HepG2 (cell line): Measurements from ENCODE around the gene TIAM2. TPM values are rescaled to one million over a fixed set of nuclear protein-coding genes. Genes with fewer than 3 reads are reported as not detected.

Experiments used
- ATAC-seq: fragments of 200-7000 bp; cut with Tn5 transposase; 3 replicates; pipeline ENCODE4 v1.9.1; 2020; ENCODE audit warnings: mild to moderate bottlenecking, moderate library complexity
- BruUV-seq: library from RNA; stranded (reverse); fragments of 400-500 nt; replicated peaks from 2 replicates; lab custom pipeline; 2021; lab: Mats Ljungman, UMichigan
- CTCF ChIA-PET: fragments of 300-600 bp; formaldehyde crosslinking; extraction: SDS; loops from one replicate; lab custom pipeline; 2021; ENCODE audit warnings: low total read pairs, inconsistent platforms, low intra/inter-chr PET ratio; lab: Yijun Ruan, JAX
- POLR2A ChIA-PET: fragments of 350-600 bp; sonication (Branson Sonifier 250); formaldehyde crosslinking; loops from one replicate; lab custom pipeline; 2020; ENCODE audit warnings: antibody characterized with exemption, inconsistent platforms; lab: Yijun Ruan, JAX
- DNase-seq: peaks from one replicate; pipeline ENCODE4 v3.0.0-alpha.2; 2015; ENCODE audit warnings: low spot score
- FAIRE-seq: peaks from 3 replicates; lab custom pipeline; 2011; peaks lifted over from hg19 to GRCh38; lab: Jason Lieb, UNC
- H2AFZ ChIP-seq: one replicate; pipeline ENCODE4 v1.6.1; 2011; ENCODE audit warnings: low read length, inconsistent platforms
- H3K27ac ChIP-seq: fragments of 300-600 bp; 3 replicates; pipeline ENCODE4 v1.8.0; 2011; ENCODE audit warnings: mixed run types, mild to moderate bottlenecking, mixed read lengths, low read length, inconsistent platforms; ENCODE audit not compliant: insufficient read depth; ENCODE audit errors: extremely low read length
- H3K27me3 ChIP-seq, 2 experiments: fragments of 200-600 bp in 1 of 2; 2 replicates in 1 of 2; 3 replicates in 1 of 2; pipeline versions ENCODE4 v1.6.0 to v1.8.0; 2011; ENCODE audit warnings: low read length in 2 of 2, mild to moderate bottlenecking in 2 of 2, moderate library complexity in 2 of 2, inconsistent platforms in 1 of 2; ENCODE audit not compliant: insufficient read depth in 2 of 2, control insufficient read depth in 1 of 2
- H3K36me3 ChIP-seq, 2 experiments: fragments of 200-600 bp in 1 of 2; replicated peaks in 1 of 2; 2 replicates in 1 of 2; 3 replicates in 1 of 2; pipeline versions ENCODE4 v1.5.1 to v1.8.0; 2011; ENCODE audit warnings: low read length in 2 of 2, inconsistent platforms in 1 of 2; ENCODE audit not compliant: insufficient read depth in 2 of 2, control insufficient read depth in 1 of 2
- H3K4me1 ChIP-seq: 2 replicates; pipeline ENCODE4 v1.5.1; 2012; ENCODE audit warnings: low read length, inconsistent platforms; ENCODE audit not compliant: insufficient read depth
- H3K4me2 ChIP-seq: 2 replicates; pipeline ENCODE4 v1.6.0; 2011; ENCODE audit warnings: low read depth, low read length, inconsistent platforms
- H3K4me3 ChIP-seq, 3 experiments: fragments of 200-600 bp in 1 of 3; sonication (generic), shearing (Covaris generic) in 1 of 3; replicated peaks in 1 of 3; 2 replicates each; pipeline ENCODE4 v1.5.1; 2011 to 2016; ENCODE audit warnings: low read length in 3 of 3, inconsistent platforms in 2 of 3, low read depth in 2 of 3, mild to moderate bottlenecking in 2 of 3, control low read depth in 1 of 3, mixed read lengths in 1 of 3; ENCODE audit not compliant: insufficient read depth in 1 of 3
- H3K79me2 ChIP-seq: one replicate; pipeline ENCODE4 v1.6.1; 2011; ENCODE audit warnings: low read length, inconsistent platforms; ENCODE audit not compliant: insufficient read depth
- H3K9ac ChIP-seq: 2 replicates; pipeline ENCODE4 v1.6.0; 2011; ENCODE audit warnings: mild to moderate bottlenecking, low read depth, low read length, inconsistent platforms; ENCODE audit not compliant: insufficient read depth
- H3K9me3 ChIP-seq: 2 replicates; pipeline ENCODE4 v1.5.1; 2012; ENCODE audit warnings: mild to moderate bottlenecking, low read length
- H4K20me1 ChIP-seq: 2 replicates; pipeline ENCODE4 v1.6.0; 2011; ENCODE audit warnings: inconsistent platforms, mild to moderate bottlenecking, low read length, moderate library complexity; ENCODE audit not compliant: insufficient read depth
- ETV6 ChIP-seq: sonication (generic); formaldehyde crosslinking; conservative IDR thresholded peaks from 2 replicates; pipeline ENCODE4 v1.4.0; 2020; ENCODE audit warnings: missing genetic modification reagents
- HDAC1 ChIP-seq: sonication (generic); formaldehyde crosslinking; IDR thresholded peaks from 2 replicates; pipeline ENCODE4 v1.5.1; 2020; ENCODE audit warnings: mild to moderate bottlenecking, missing genetic modification reagents
- MED1 ChIP-seq: sonication (generic); formaldehyde crosslinking; IDR thresholded peaks from 2 replicates; pipeline ENCODE4 v1.4.0; 2020; ENCODE audit warnings: missing genetic modification reagents
- PCBP1 ChIP-seq: fragments of 200-400 bp; formaldehyde crosslinking; IDR thresholded peaks from 2 replicates; pipeline ENCODE4 v1.6.1; 2017; ENCODE audit warnings: mild to moderate bottlenecking, low read depth, low read length, borderline replicate concordance
- TCF7L2 ChIP-seq: IDR thresholded peaks from 2 replicates; pipeline ENCODE4 v1.6.1; 2011; ENCODE audit warnings: mild to moderate bottlenecking, low read depth, low read length, moderate library complexity
- ZNF343 ChIP-seq: sonication (generic); formaldehyde crosslinking; IDR thresholded peaks from 2 replicates; pipeline ENCODE4 v1.4.0; 2020; ENCODE audit warnings: mild to moderate bottlenecking, missing genetic modification reagents
- ZNF530 ChIP-seq: sonication (generic); formaldehyde crosslinking; IDR thresholded peaks from 2 replicates; pipeline ENCODE4 v1.5.0; 2020; ENCODE audit warnings: low read depth, mild to moderate bottlenecking, missing genetic modification reagents
- ZNF552 ChIP-seq: sonication (generic); formaldehyde crosslinking; IDR thresholded peaks from 2 replicates; pipeline ENCODE4 v1.9.0; 2022; ENCODE audit warnings: missing genetic modification reagents, mild to moderate bottlenecking, borderline replicate concordance
- WGBS: methylation state at CpG from one replicate; pipeline ENCODE4 v1.1.6; 2017; ENCODE audit warnings: low lambda C conversion rate; 5-methylcytosine and 5-hydroxymethylcytosine counted together
- in situ Hi-C: cut with HindIII; loops from 2 replicates; pipeline ENCODE4 v1.10.0; 2017; ENCODE audit warnings: low pct_unique_long_range_greater_than_20kb; ENCODE audit not compliant: extremely low pct_ligation_motif_present
- intact Hi-C: fragments of 100-400 bp; cut with micrococcal nuclease; formaldehyde crosslinking; loops from one replicate; pipeline ENCODE4 v1.10.0; 2022; ENCODE audit not compliant: unreplicated experiment
- polyA plus RNA-seq, 8 experiments: library from polyadenylated mRNA; depleted of rRNA in 3 of 8; stranded (reverse) in 7 of 8; unstranded in 1 of 8; fragments of >200 nt; fragmentation: Illumina TruSeq in 4 of 8; extraction: Trizol in 4 of 8; gene quantifications; 2 replicates each; pipeline versions ENCODE4 v1.2.1 to v1.2.3, GENCODE V29; 2011 to 2016; ENCODE audit warnings: low read depth in 4 of 8, missing spikeins in 1 of 8, mixed read lengths in 1 of 8; ENCODE audit not compliant: insufficient read depth in 1 of 8
- total RNA-seq, 5 experiments: library from RNA; depleted of rRNA; stranded (reverse); fragments of >200 nt; fragmentation: Illumina TruSeq; extraction: Trizol; gene quantifications; 2 replicates each; pipeline ENCODE4 v1.2.3, GENCODE V29; 2016; ENCODE audit warnings: low read depth in 1 of 5
- TF ChIP-seq, protein P1 (sequence below): sonication (generic); formaldehyde crosslinking; IDR thresholded peaks from 2 replicates; pipeline ENCODE4 v1.4.0; 2020; ENCODE audit warnings: missing genetic modification reagents
- TF ChIP-seq, protein P2 (sequence below): sonication (generic); formaldehyde crosslinking; IDR thresholded peaks from 2 replicates; pipeline ENCODE4 v1.4.0; 2020; ENCODE audit warnings: mild to moderate bottlenecking, missing genetic modification reagents

TIAM2 gene
- total and polyA plus RNA-seq, 2 of the 13 experiments (the other 11 are each of a cell fraction or from before 2014, with no cell fraction given) = 4.1 to 4.5 TPM

DNA sequence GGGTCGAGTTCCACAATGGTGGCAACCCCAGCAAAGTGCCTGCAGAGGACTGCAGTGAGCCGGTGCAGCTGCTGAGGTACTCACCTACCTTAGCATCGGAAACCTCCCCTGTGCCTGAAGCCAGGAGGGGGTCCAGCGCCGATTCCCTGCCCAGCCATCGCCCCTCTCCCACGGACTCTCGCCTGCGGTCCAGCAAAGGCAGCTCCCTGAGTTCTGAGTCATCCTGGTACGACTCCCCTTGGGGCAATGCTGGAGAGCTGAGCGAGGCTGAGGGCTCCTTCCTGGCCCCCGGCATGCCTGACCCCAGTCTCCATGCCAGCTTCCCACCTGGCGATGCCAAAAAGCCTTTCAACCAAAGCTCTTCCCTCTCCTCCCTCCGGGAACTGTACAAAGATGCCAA lies 134.6 kb downstream of the TIAM2 start (continued):
- TF ChIP-seq, protein P1, sequence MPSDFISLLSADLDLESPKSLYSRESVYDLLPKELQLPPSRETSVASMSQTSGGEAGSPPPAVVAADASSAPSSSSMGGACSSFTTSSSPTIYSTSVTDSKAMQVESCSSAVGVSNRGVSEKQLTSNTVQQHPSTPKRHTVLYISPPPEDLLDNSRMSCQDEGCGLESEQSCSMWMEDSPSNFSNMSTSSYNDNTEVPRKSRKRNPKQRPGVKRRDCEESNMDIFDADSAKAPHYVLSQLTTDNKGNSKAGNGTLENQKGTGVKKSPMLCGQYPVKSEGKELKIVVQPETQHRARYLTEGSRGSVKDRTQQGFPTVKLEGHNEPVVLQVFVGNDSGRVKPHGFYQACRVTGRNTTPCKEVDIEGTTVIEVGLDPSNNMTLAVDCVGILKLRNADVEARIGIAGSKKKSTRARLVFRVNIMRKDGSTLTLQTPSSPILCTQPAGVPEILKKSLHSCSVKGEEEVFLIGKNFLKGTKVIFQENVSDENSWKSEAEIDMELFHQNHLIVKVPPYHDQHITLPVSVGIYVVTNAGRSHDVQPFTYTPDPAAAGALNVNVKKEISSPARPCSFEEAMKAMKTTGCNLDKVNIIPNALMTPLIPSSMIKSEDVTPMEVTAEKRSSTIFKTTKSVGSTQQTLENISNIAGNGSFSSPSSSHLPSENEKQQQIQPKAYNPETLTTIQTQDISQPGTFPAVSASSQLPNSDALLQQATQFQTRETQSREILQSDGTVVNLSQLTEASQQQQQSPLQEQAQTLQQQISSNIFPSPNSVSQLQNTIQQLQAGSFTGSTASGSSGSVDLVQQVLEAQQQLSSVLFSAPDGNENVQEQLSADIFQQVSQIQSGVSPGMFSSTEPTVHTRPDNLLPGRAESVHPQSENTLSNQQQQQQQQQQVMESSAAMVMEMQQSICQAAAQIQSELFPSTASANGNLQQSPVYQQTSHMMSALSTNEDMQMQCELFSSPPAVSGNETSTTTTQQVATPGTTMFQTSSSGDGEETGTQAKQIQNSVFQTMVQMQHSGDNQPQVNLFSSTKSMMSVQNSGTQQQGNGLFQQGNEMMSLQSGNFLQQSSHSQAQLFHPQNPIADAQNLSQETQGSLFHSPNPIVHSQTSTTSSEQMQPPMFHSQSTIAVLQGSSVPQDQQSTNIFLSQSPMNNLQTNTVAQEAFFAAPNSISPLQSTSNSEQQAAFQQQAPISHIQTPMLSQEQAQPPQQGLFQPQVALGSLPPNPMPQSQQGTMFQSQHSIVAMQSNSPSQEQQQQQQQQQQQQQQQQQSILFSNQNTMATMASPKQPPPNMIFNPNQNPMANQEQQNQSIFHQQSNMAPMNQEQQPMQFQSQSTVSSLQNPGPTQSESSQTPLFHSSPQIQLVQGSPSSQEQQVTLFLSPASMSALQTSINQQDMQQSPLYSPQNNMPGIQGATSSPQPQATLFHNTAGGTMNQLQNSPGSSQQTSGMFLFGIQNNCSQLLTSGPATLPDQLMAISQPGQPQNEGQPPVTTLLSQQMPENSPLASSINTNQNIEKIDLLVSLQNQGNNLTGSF (CRISPR knock-in tag) = no peak

DNA sequence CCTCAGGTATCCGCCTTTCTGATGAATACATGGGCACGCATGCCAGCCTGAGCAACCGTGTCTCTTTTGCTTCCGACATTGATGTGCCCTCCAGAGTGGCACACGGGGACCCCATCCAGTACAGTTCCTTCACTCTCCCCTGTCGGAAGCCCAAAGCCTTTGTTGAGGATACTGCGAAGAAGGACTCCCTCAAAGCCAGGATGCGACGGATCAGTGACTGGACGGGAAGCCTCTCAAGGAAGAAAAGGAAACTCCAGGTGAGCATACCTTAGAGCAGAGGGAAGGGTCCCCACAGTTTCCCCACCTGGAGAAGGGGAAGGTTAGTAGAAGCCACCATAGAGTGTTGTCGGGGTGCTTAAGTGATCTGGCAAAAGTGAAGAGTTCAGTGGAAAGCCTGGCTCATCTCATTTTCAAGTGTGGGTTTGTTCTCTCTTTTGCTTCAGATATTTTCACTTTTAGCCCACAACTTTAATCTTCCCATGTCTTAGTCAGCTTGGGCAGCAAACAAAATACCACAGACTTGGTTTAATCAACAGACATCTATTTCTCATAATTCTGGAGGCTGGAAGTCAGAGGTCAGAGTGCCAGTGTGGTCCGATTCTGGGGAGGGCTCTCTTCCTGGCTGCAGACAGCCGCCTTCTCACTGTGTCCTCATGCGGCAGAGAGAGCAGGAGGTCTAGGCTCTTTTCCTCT lies 135.2 kb downstream of the TIAM2 start:
- 76% methylated on average over 14 of the region's 14 CpGs for WGBS
- no peak overlapping the region for H3K4me2 ChIP-seq
- H3K4me3 ChIP-seq = no peak overlapping the region
- BruUV-seq = no TSS peak
- in situ Hi-C loops = no loop called here
- ATAC-seq (no peak), DNase-seq (no peak), FAIRE-seq (no peak)
- ChIA-PET CTCF (no interaction called here), POLR2A (no interaction called here)
- H3K4me1 ChIP-seq = peaks cover 12% of the 10 kb centered on the region
- H3K27me3 ChIP-seq = no peaks in the 10 kb centered on the region
- H2AFZ ChIP-seq = no peak overlapping the region
- no peaks in the 10 kb centered on the region for H3K79me2 ChIP-seq
- intact Hi-C loops = no loop called here
- H3K9ac ChIP-seq = no peak overlapping the region
- no peaks in the 10 kb centered on the region for H3K36me3 ChIP-seq
- no peaks in the 10 kb centered on the region for H3K9me3 ChIP-seq
- no peak overlapping the region for H3K27ac ChIP-seq
- H4K20me1 ChIP-seq = no peaks in the 10 kb centered on the region
- no peak for TF ChIP-seq ZNF530
- TF ChIP-seq TCF7L2 = no peak
- TF ChIP-seq ZNF552 (CRISPR knock-in tag) = no peak
- TF ChIP-seq ZNF343 (CRISPR knock-in tag) = no peak
- no peak for TF ChIP-seq ETV6 (CRISPR knock-in tag)
- TF ChIP-seq PCBP1 = no peak
- no peak for TF ChIP-seq MED1
- TF ChIP-seq, protein P2, sequence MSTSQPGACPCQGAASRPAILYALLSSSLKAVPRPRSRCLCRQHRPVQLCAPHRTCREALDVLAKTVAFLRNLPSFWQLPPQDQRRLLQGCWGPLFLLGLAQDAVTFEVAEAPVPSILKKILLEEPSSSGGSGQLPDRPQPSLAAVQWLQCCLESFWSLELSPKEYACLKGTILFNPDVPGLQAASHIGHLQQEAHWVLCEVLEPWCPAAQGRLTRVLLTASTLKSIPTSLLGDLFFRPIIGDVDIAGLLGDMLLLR = no peak
- no peak for TF ChIP-seq HDAC1
